GM18498 (cell line): ENCODE data around the gene RFX7.

Experiments used
- ATAC-seq: cut with Tn5 transposase; IDR thresholded peaks from one replicate; pipeline ENCODE4 v1.9.1; 2021; ENCODE audit warnings: mild to moderate bottlenecking, moderate library complexity; ENCODE audit not compliant: unreplicated experiment

Gene RFX7

GRCh38 chr15:56244811-56245576 is 1.3 kb upstream of the RFX7 start:
- no peak for ATAC-seq

- ATAC-seq, result no peak
Measured at GRCh38 chr15:56244038-56244810, 545 bp upstream of the RFX7 start.

GRCh38 chr15:56242576-56243162 is 1.0 kb downstream of the RFX7 start:
- ATAC-seq, result no peak

- no peak for ATAC-seq
Measured at GRCh38 chr15:56241374-56242105, 2.1 kb downstream of the RFX7 start.

GRCh38 chr15:56240390-56240789 is 3.3 kb downstream of the RFX7 start:
- ATAC-seq, result no peak

- ATAC-seq, result no peak
Measured at GRCh38 chr15:56236197-56236596, 7.5 kb downstream of the RFX7 start.

- no peak for ATAC-seq
Measured at GRCh38 chr15:56234804-56235203, 8.9 kb downstream of the RFX7 start.

- no peak for ATAC-seq
Measured at GRCh38 chr15:56233549-56233948, 10.1 kb downstream of the RFX7 start.

- no peak for ATAC-seq
Measured at GRCh38 chr15:56232058-56232457, 11.6 kb downstream of the RFX7 start.

GRCh38 chr15:56228854-56229253 is 14.8 kb downstream of the RFX7 start:
- ATAC-seq, result no peak

- no peak for ATAC-seq
Measured at GRCh38 chr15:56228352-56228751, 15.3 kb downstream of the RFX7 start.

- ATAC-seq, result no peak
Measured at GRCh38 chr15:56227780-56228179, 15.9 kb downstream of the RFX7 start.

GRCh38 chr15:56227306-56227705 is 16.4 kb downstream of the RFX7 start:
- no peak for ATAC-seq

GRCh38 chr15:56225520-56225919 is 18.2 kb downstream of the RFX7 start:
- ATAC-seq, result no peak

GRCh38 chr15:56222302-56222701 is 21.4 kb downstream of the RFX7 start:
- no peak for ATAC-seq

GRCh38 chr15:56217341-56217740 is 26.3 kb downstream of the RFX7 start:
- no peak for ATAC-seq

GRCh38 chr15:56215769-56216168 is 27.9 kb downstream of the RFX7 start:
- ATAC-seq, result no peak

GRCh38 chr15:56211960-56212550 is 31.6 kb downstream of the RFX7 start:
- ATAC-seq, result no peak

- ATAC-seq, result no peak
Measured at GRCh38 chr15:56211064-56211463, 32.6 kb downstream of the RFX7 start.

- ATAC-seq, result no peak
Measured at GRCh38 chr15:56208641-56209155, 35.0 kb downstream of the RFX7 start.

- peak; percentile 15 for ATAC-seq
Measured at GRCh38 chr15:56208185-56208584, 35.5 kb downstream of the RFX7 start.
